Mucosa of rectum (tissue), 2 donors: Measurements from ENCODE around the gene MYCBPAP.

Experiments
- H3K27ac ChIP-seq, 2 donors: one replicate each; pipeline ENCODE4 v1.7.0; 2013; ENCODE audit warnings: inconsistent platforms in 2 of 2, low read depth in 2 of 2, low read length in 2 of 2
- H3K27me3 ChIP-seq, 2 donors: one replicate each; pipeline ENCODE4 v1.7.0; 2013; ENCODE audit warnings: low read length in 2 of 2; ENCODE audit not compliant: control insufficient read depth in 2 of 2, insufficient read depth in 2 of 2
- H3K36me3 ChIP-seq, 2 donors: one replicate each; pipeline ENCODE4 v1.7.0; 2013; ENCODE audit warnings: low read length in 2 of 2; ENCODE audit not compliant: control insufficient read depth in 2 of 2, insufficient read depth in 2 of 2
- H3K4me1 ChIP-seq, 2 donors: one replicate each; pipeline ENCODE4 v1.7.0; 2013; ENCODE audit warnings: low read length in 2 of 2, mild to moderate bottlenecking in 1 of 2; ENCODE audit not compliant: control insufficient read depth in 2 of 2, insufficient read depth in 2 of 2
- H3K4me3 ChIP-seq, 2 donors: one replicate each; pipeline ENCODE4 v1.7.0; 2013; ENCODE audit warnings: low read length in 2 of 2
- H3K9ac ChIP-seq, 2 donors: one replicate each; pipeline ENCODE4 v1.7.0; 2013; ENCODE audit warnings: low read length in 2 of 2, low read depth in 1 of 2, mild to moderate bottlenecking in 1 of 2
- H3K9me3 ChIP-seq, 2 donors: one replicate each; pipeline ENCODE4 v1.7.0; 2013; ENCODE audit warnings: low read length in 2 of 2; ENCODE audit not compliant: control insufficient read depth in 2 of 2
- donor health status: healthy.
- donor health status: Normal muscosa, but diverticular disease.

Gene MYCBPAP

GRCh38 chr17:50535407-50535806 lies 27.2 kb downstream of the MYCBPAP start:
- Histone ChIP-seq H3K9ac (peak overlapping the region in 1 of 2 donors; percentile 90), H3K27ac (no peak overlapping the region), H3K36me3 (peaks cover 9 to 38% of the 10 kb centered on the region in 2 donors), H3K4me3 (no peak overlapping the region), H3K4me1 (peaks cover 33 to 56% of the 10 kb centered on the region in 2 donors), H3K9me3 (no peaks in the 10 kb centered on the region), H3K27me3 (peaks cover 10 to 18% of the 10 kb centered on the region in 2 donors)

- peaks cover 6 to 15% of the 10 kb centered on the region in 2 donors for H3K27me3 ChIP-seq
- H3K9me3 ChIP-seq = no peaks in the 10 kb centered on the region
- no peak overlapping the region for H3K4me3 ChIP-seq
- no peak overlapping the region for H3K9ac ChIP-seq
- peaks cover 44 to 66% of the 10 kb centered on the region in 2 donors for H3K4me1 ChIP-seq
- H3K36me3 ChIP-seq = peaks cover 9 to 38% of the 10 kb centered on the region in 2 donors
- no peak overlapping the region for H3K27ac ChIP-seq
These were observed 28.7 kb downstream of the MYCBPAP start for GRCh38 chr17:50536683-50537646.

- H3K4me3 ChIP-seq = no peak overlapping the region
- no peak overlapping the region for H3K9ac ChIP-seq
- peaks cover 9 to 38% of the 10 kb centered on the region in 2 donors for H3K36me3 ChIP-seq
- peaks cover 44 to 65% of the 10 kb centered on the region in 2 donors for H3K4me1 ChIP-seq
- H3K9me3 ChIP-seq = no peaks in the 10 kb centered on the region
- peaks cover 0 to 9% of the 10 kb centered on the region in 2 donors for H3K27me3 ChIP-seq
- H3K27ac ChIP-seq = peak overlapping the region in 1 of 2 donors; percentile 6
These were observed 29.7 kb downstream of the MYCBPAP start for GRCh38 chr17:50537721-50538548.

- Histone ChIP-seq H3K27me3 (peaks cover 0 to 2% of the 10 kb centered on the region in 2 donors), H3K9me3 (no peaks in the 10 kb centered on the region), H3K9ac (no peak overlapping the region), H3K27ac (peak overlapping the region in 1 of 2 donors; percentile 6), H3K4me3 (no peak overlapping the region), H3K4me1 (peaks cover 47 to 67% of the 10 kb centered on the region in 2 donors), H3K36me3 (peaks cover 9 to 38% of the 10 kb centered on the region in 2 donors)
These were observed 30.5 kb downstream of the MYCBPAP start for GRCh38 chr17:50538549-50539410.

GRCh38 chr17:50539762-50540559 lies 31.7 kb downstream of the MYCBPAP start:
- H3K9ac ChIP-seq = no peak overlapping the region
- no peaks in the 10 kb centered on the region for H3K9me3 ChIP-seq
- H3K27ac ChIP-seq = peak overlapping the region; percentile 45 to 58
- H3K4me3 ChIP-seq = no peak overlapping the region
- H3K4me1 ChIP-seq = peaks cover 47 to 66% of the 10 kb centered on the region in 2 donors
- H3K36me3 ChIP-seq = peaks cover 9 to 38% of the 10 kb centered on the region in 2 donors
- no peaks in the 10 kb centered on the region for H3K27me3 ChIP-seq

- Histone ChIP-seq H3K9me3 (no peaks in the 10 kb centered on the region), H3K27me3 (no peaks in the 10 kb centered on the region), H3K4me1 (peaks cover 47 to 67% of the 10 kb centered on the region in 2 donors), H3K4me3 (peak overlapping the region in 1 of 2 donors; percentile 58), H3K36me3 (peaks cover 9 to 34% of the 10 kb centered on the region in 2 donors), H3K9ac (peak overlapping the region; percentile 72 to 84), H3K27ac (peak overlapping the region; percentile 96 to 98)
These were observed 32.5 kb downstream of the MYCBPAP start for GRCh38 chr17:50540560-50541401.

GRCh38 chr17:50541402-50541715 lies 33.1 kb downstream of the MYCBPAP start:
- no peaks in the 10 kb centered on the region for H3K27me3 ChIP-seq
- peak overlapping the region; percentile 96 to 98 for H3K27ac ChIP-seq
- peak overlapping the region; percentile 58 to 81 for H3K4me3 ChIP-seq
- peaks cover 47 to 69% of the 10 kb centered on the region in 2 donors for H3K4me1 ChIP-seq
- no peaks in the 10 kb centered on the region for H3K9me3 ChIP-seq
- peak overlapping the region; percentile 72 to 84 for H3K9ac ChIP-seq
- H3K36me3 ChIP-seq = peaks cover 5 to 34% of the 10 kb centered on the region in 2 donors

GRCh38 chr17:50541716-50542688 lies 33.8 kb downstream of the MYCBPAP start:
- H3K27ac ChIP-seq = peak overlapping the region; percentile 96 to 98
- peaks cover 52 to 74% of the 10 kb centered on the region in 2 donors for H3K4me1 ChIP-seq
- H3K9me3 ChIP-seq = no peaks in the 10 kb centered on the region
- peak overlapping the region; percentile 72 to 84 for H3K9ac ChIP-seq
- H3K36me3 ChIP-seq = peaks cover 5 to 27% of the 10 kb centered on the region in 2 donors
- peak overlapping the region; percentile 58 to 81 for H3K4me3 ChIP-seq
- H3K27me3 ChIP-seq = no peaks in the 10 kb centered on the region
